ENCODE measurements around the gene RDH8.

Gene RDH8

DNA sequence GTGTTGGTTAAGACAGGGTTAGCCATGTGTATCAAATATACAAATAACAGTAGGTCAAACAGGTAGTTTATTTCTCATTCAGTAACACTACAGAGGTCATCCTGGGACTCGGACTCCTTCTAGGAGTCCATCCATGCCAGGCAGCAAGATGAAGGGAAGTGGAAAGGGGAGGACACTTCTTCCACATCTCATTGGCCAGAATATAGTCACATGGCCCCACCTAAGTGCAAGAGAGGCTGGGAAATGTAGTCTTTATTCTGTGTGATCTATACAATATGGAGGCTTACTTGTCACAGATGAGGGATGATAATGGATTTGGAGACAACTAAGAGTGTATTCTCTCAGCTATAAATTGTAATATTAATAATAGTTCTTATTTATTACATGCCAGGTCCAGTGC is 31.1 kb downstream of the RDH8 start:
- Histone ChIP-seq H3K14ac (ENCODE audit: low read length in 2 of 2) (no peak overlapping the region), H2BK120ac (ENCODE audit: low read depth, low read length) (no peak overlapping the region), H3K4me1 (ENCODE audit: control insufficient read depth, insufficient read depth, low read depth, low read length) (no peaks in the 10 kb centered on the region), H3K79me1 (replicated peaks; ENCODE audit: low read length, poor library complexity, severe bottlenecking) (no peaks in the 10 kb centered on the region), H3K9me3 (ENCODE audit: control insufficient read depth, low read length) (peaks cover 63% of the 10 kb centered on the region), H3K4ac (ENCODE audit: low read depth in 1 of 2, low read length in 2 of 2) (no peak overlapping the region), H3K18ac (ENCODE audit: low read depth in 1 of 2, low read length in 2 of 2) (no peak overlapping the region), H4K91ac (ENCODE audit: low read length) (no peak overlapping the region), H3K23ac (ENCODE audit: low read length in 2 of 2) (no peak overlapping the region), H3K4me3 (ENCODE audit: insufficient read depth in 1 of 2, low read depth in 1 of 2, low read length in 2 of 2) (peak overlapping the region in 1 of 2 experiments; percentile 2), H3K4me2 (ENCODE audit: low read length, poor library complexity, severe bottlenecking) (no peak overlapping the region), H3K9ac (ENCODE audit: low read length) (no peak overlapping the region), H2BK5ac (ENCODE audit: low read depth, low read length, poor library complexity, severe bottlenecking) (no peak overlapping the region), H2AK5ac (ENCODE audit: low read length, severe bottlenecking) (no peak overlapping the region), H2BK12ac (ENCODE audit: low read length in 2 of 2) (no peak overlapping the region), H3K36me3 (ENCODE audit: control insufficient read depth in 1 of 2, insufficient read depth in 2 of 2, low read depth in 1 of 2, low read length in 2 of 2) (no peaks in the 10 kb centered on the region), H2BK15ac (ENCODE audit: low read depth, poor library complexity, severe bottlenecking) (no peak overlapping the region), H3K27ac (ENCODE audit: low read length, poor library complexity, severe bottlenecking) (no peak overlapping the region), H3K27me3 (ENCODE audit: control insufficient read depth in 1 of 2, insufficient read depth in 1 of 2, low read length in 2 of 2) (peaks cover 0 to 16% of the 10 kb centered on the region in 2 experiments), H2AFZ (ENCODE audit: low read depth, low read length) (no peak overlapping the region), H4K8ac (ENCODE audit: low read length) (no peak overlapping the region)
- DNase-seq: no peak
- WGBS: 86% methylated on average over 1 of the region's 1 CpG

DNA sequence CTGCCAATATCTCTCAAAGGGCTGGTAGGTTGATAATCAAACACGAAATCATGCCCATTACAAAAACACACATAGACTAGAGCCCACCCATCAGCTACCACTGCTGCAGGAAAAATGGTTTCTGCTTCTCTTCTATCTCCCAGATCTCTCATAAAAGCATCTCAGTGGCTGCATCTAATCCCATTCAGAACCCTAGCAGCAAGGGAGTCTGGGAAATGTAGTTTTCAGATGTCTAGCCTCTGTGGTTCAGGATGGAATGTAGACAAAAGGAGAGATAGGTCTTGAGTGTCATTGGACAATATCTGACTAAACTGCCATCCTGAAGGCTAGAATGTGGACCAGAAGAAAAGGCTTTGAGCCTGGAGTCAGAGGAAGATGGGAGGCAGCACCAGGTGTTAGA is 32.1 kb downstream of the RDH8 start:
- Histone ChIP-seq H3K27me3 (ENCODE audit: control insufficient read depth in 1 of 2, insufficient read depth in 1 of 2, low read length in 2 of 2) (peaks cover 0 to 19% of the 10 kb centered on the region in 2 experiments), H3K36me3 (ENCODE audit: control insufficient read depth in 1 of 2, insufficient read depth in 2 of 2, low read depth in 1 of 2, low read length in 2 of 2) (no peaks in the 10 kb centered on the region), H3K23ac (ENCODE audit: low read length in 2 of 2) (no peak overlapping the region), H3K9ac (ENCODE audit: low read length) (no peak overlapping the region), H2BK120ac (ENCODE audit: low read depth, low read length) (no peak overlapping the region), H2AFZ (ENCODE audit: low read depth, low read length) (no peak overlapping the region), H2BK5ac (ENCODE audit: low read depth, low read length, poor library complexity, severe bottlenecking) (no peak overlapping the region), H3K4me3 (ENCODE audit: insufficient read depth in 1 of 2, low read depth in 1 of 2, low read length in 2 of 2) (no peak overlapping the region), H3K4me1 (ENCODE audit: control insufficient read depth, insufficient read depth, low read depth, low read length) (no peaks in the 10 kb centered on the region), H3K27ac (ENCODE audit: low read length, poor library complexity, severe bottlenecking) (no peak overlapping the region), H3K4me2 (ENCODE audit: low read length, poor library complexity, severe bottlenecking) (no peak overlapping the region), H3K4ac (ENCODE audit: low read depth in 1 of 2, low read length in 2 of 2) (no peak overlapping the region), H3K18ac (ENCODE audit: low read depth in 1 of 2, low read length in 2 of 2) (no peak overlapping the region), H4K8ac (ENCODE audit: low read length) (no peak overlapping the region), H3K9me3 (ENCODE audit: control insufficient read depth, low read length) (peaks cover 61% of the 10 kb centered on the region), H4K91ac (ENCODE audit: low read length) (no peak overlapping the region), H2BK12ac (ENCODE audit: low read length in 2 of 2) (no peak overlapping the region), H2BK15ac (ENCODE audit: low read depth, poor library complexity, severe bottlenecking) (no peak overlapping the region), H3K79me1 (replicated peaks; ENCODE audit: low read length, poor library complexity, severe bottlenecking) (no peaks in the 10 kb centered on the region), H2AK5ac (ENCODE audit: low read length, severe bottlenecking) (no peak overlapping the region), H3K14ac (ENCODE audit: low read length in 2 of 2) (no peak overlapping the region)
- DNase-seq: no peak
- WGBS: 50% methylated on average over 1 of the region's 1 CpG

DNA sequence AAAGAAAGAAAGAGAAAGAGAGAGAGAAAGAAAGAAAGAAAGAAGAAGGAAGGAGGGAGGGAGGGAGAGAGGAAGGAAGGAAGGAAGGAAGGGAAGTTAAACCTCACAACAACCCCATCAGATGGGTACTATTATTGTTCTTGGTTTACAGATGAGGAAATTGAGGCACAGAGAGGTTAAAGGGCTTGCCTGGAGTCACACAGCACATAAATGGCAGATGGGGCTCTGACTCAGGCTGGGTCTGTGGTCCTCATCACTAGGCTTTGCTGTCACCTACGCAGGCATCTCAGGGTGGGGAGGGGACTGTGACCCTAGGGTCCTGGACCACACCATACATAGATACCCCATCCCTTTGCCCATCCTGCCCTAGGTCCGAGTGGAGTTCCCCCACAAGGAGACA is 36.3 kb downstream of the RDH8 start:
- Histone ChIP-seq H4K91ac (ENCODE audit: low read length) (no peak overlapping the region), H2BK12ac (ENCODE audit: low read length in 2 of 2) (no peak overlapping the region), H3K23ac (ENCODE audit: low read length in 2 of 2) (no peak overlapping the region), H3K9ac (ENCODE audit: low read length) (no peak overlapping the region), H2BK5ac (ENCODE audit: low read depth, low read length, poor library complexity, severe bottlenecking) (no peak overlapping the region), H2BK120ac (ENCODE audit: low read depth, low read length) (no peak overlapping the region), H3K27me3 (ENCODE audit: control insufficient read depth in 1 of 2, insufficient read depth in 1 of 2, low read length in 2 of 2) (peaks cover 0 to 28% of the 10 kb centered on the region in 2 experiments), H3K9me3 (ENCODE audit: control insufficient read depth, low read length) (peaks cover 19% of the 10 kb centered on the region), H3K4ac (ENCODE audit: low read depth in 1 of 2, low read length in 2 of 2) (no peak overlapping the region), H3K4me1 (ENCODE audit: control insufficient read depth, insufficient read depth, low read depth, low read length) (no peaks in the 10 kb centered on the region), H2BK15ac (ENCODE audit: low read depth, poor library complexity, severe bottlenecking) (no peak overlapping the region), H3K4me2 (ENCODE audit: low read length, poor library complexity, severe bottlenecking) (no peak overlapping the region), H3K4me3 (ENCODE audit: insufficient read depth in 1 of 2, low read depth in 1 of 2, low read length in 2 of 2) (no peak overlapping the region), H3K79me1 (replicated peaks; ENCODE audit: low read length, poor library complexity, severe bottlenecking) (no peaks in the 10 kb centered on the region), H3K27ac (ENCODE audit: low read length, poor library complexity, severe bottlenecking) (no peak overlapping the region), H3K36me3 (ENCODE audit: control insufficient read depth in 1 of 2, insufficient read depth in 2 of 2, low read depth in 1 of 2, low read length in 2 of 2) (no peaks in the 10 kb centered on the region), H4K8ac (ENCODE audit: low read length) (no peak overlapping the region), H3K14ac (ENCODE audit: low read length in 2 of 2) (no peak overlapping the region), H2AFZ (ENCODE audit: low read depth, low read length) (no peak overlapping the region), H2AK5ac (ENCODE audit: low read length, severe bottlenecking) (no peak overlapping the region), H3K18ac (ENCODE audit: low read depth in 1 of 2, low read length in 2 of 2) (no peak overlapping the region)
- DNase-seq: no peak
- 35% methylated on average over 2 of the region's 2 CpGs for WGBS

DNA sequence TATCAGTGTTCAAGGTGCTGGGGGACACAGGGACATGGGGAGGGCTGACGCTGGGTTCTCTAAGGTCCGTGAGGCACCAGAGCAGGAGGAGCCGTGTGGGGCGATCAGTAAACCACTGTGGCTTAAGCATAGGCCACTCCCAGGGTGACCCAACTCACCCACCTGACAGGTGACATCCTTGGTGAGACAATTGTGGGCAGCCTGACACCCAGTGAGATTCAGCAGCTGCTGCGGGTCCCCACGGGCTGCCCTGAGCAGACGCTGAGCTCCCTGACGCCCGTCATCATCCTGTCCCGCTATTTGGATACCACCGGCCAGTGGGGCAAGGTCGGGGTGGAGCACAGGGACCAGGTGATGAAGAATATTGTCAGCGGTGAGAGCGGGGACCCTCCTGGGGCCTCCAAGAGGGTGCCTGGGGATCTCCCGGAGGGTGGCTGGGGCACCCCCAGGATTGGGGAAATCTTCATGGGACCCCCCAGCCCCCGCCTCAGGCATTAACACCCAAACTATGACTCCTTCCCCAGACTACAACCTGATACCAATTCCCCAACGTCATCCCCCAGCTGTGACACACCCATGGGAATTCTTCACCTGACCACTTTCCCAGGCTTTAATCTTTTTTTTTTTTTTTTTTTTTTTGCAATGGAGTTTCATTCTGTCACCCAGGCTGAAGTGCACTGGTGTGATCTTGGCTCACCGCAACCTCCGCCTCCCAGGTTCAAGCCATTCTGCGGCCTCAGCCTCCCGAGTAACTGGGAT is 39.5 kb downstream of the RDH8 start:
- Histone ChIP-seq H3K9me3 (ENCODE audit: control insufficient read depth, low read length) (no peaks in the 10 kb centered on the region), H3K4me1 (ENCODE audit: control insufficient read depth, insufficient read depth, low read depth, low read length) (no peaks in the 10 kb centered on the region), H3K4ac (ENCODE audit: low read depth in 1 of 2, low read length in 2 of 2) (no peak overlapping the region), H3K4me3 (ENCODE audit: insufficient read depth in 1 of 2, low read depth in 1 of 2, low read length in 2 of 2) (no peak overlapping the region), H2BK5ac (ENCODE audit: low read depth, low read length, poor library complexity, severe bottlenecking) (no peak overlapping the region), H3K36me3 (ENCODE audit: control insufficient read depth in 1 of 2, insufficient read depth in 2 of 2, low read depth in 1 of 2, low read length in 2 of 2) (no peaks in the 10 kb centered on the region), H3K27me3 (ENCODE audit: control insufficient read depth in 1 of 2, insufficient read depth in 1 of 2, low read length in 2 of 2) (peaks cover 7 to 42% of the 10 kb centered on the region in 2 experiments), H2AK5ac (ENCODE audit: low read length, severe bottlenecking) (no peak overlapping the region), H3K79me1 (replicated peaks; ENCODE audit: low read length, poor library complexity, severe bottlenecking) (no peaks in the 10 kb centered on the region), H2BK15ac (ENCODE audit: low read depth, poor library complexity, severe bottlenecking) (no peak overlapping the region), H3K14ac (ENCODE audit: low read length in 2 of 2) (no peak overlapping the region), H4K91ac (ENCODE audit: low read length) (no peak overlapping the region), H2AFZ (ENCODE audit: low read depth, low read length) (no peak overlapping the region), H3K18ac (ENCODE audit: low read depth in 1 of 2, low read length in 2 of 2) (no peak overlapping the region), H4K8ac (ENCODE audit: low read length) (no peak overlapping the region), H3K9ac (ENCODE audit: low read length) (no peak overlapping the region), H2BK120ac (ENCODE audit: low read depth, low read length) (no peak overlapping the region), H2BK12ac (ENCODE audit: low read length in 2 of 2) (no peak overlapping the region), H3K27ac (ENCODE audit: low read length, poor library complexity, severe bottlenecking) (no peak overlapping the region), H3K23ac (ENCODE audit: low read length in 2 of 2) (no peak overlapping the region), H3K4me2 (ENCODE audit: low read length, poor library complexity, severe bottlenecking) (no peak overlapping the region)
- DNase-seq: no peak
- 77% methylated on average over 20 of the region's 21 CpGs for WGBS

All from mesenchymal stem cell (in vitro differentiated cells and primary cell).